PC-9 (cell line): Measurements from ENCODE around the gene STX17. TPM values are rescaled to one million over a fixed set of nuclear protein-coding genes. Genes with fewer than 3 reads are reported as not detected.

ENCODE experiments used
- BruUV-seq: library from RNA; stranded (reverse); fragments of 400-500 nt; replicated peaks from 2 replicates; lab custom pipeline; 2021; lab: Mats Ljungman, UMichigan
- CTCF ChIA-PET: fragments of 300-600 bp; sonication (Branson Sonifier 250); formaldehyde crosslinking; loops from one replicate; lab custom pipeline; 2022; ENCODE audit warnings: antibody characterized with exemption; lab: Charles Lee
- POLR2A ChIA-PET: fragments of 300-600 bp; sonication (Branson Sonifier 250); formaldehyde crosslinking; loops from one replicate; lab custom pipeline; 2022; ENCODE audit warnings: antibody characterized with exemption; ENCODE audit not compliant: unreplicated experiment; lab: Charles Lee
- DNase-seq, 2 experiments: peaks; one replicate each; pipeline versions ENCODE4 v3.0.0 to v3.0.0-alpha.2; 2015 to 2022; ENCODE audit warnings: mixed read lengths in 1 of 2
- H2AFZ ChIP-seq: fragments of 200-600 bp; sonication (generic); 2 replicates; pipeline ENCODE4 v1.8.1; 2017; ENCODE audit warnings: antibody characterized with exemption
- H3F3A ChIP-seq: fragments of 200-600 bp; sonication (generic); 2 replicates; pipeline ENCODE4 v1.8.1; 2017; ENCODE audit warnings: antibody characterized with exemption, mild to moderate bottlenecking, low read depth; ENCODE audit not compliant: insufficient read depth
- H3K27ac ChIP-seq: fragments of 200-600 bp; sonication (generic); 2 replicates; pipeline ENCODE4 v1.6.1; 2016; ENCODE audit warnings: mixed run types
- H3K27me3 ChIP-seq: fragments of 200-600 bp; sonication (generic); 2 replicates; pipeline ENCODE4 v1.6.1; 2016; ENCODE audit warnings: low read depth, mixed run types; ENCODE audit not compliant: insufficient read depth
- H3K36me3 ChIP-seq: fragments of 200-600 bp; sonication (generic); 2 replicates; pipeline ENCODE4 v1.6.1; 2016; ENCODE audit warnings: low read depth, mixed run types
- H3K4me1 ChIP-seq: fragments of 200-600 bp; sonication (generic); replicated peaks from 2 replicates; pipeline ENCODE4 v1.6.1; 2016; ENCODE audit warnings: mixed run types; ENCODE audit not compliant: insufficient read depth
- H3K4me2 ChIP-seq: fragments of 200-600 bp; sonication (generic); 2 replicates; pipeline ENCODE4 v1.6.1; 2017; ENCODE audit warnings: mixed run types
- H3K4me3 ChIP-seq: fragments of 200-600 bp; sonication (generic); 2 replicates; pipeline ENCODE4 v1.6.1; 2016; ENCODE audit warnings: mixed run types
- H3K79me2 ChIP-seq: fragments of 200-600 bp; sonication (generic); 2 replicates; pipeline ENCODE4 v1.6.1; 2017; ENCODE audit warnings: low read depth, mixed run types
- H3K9me2 ChIP-seq: fragments of 200-600 bp; sonication (generic); 2 replicates; pipeline ENCODE4 v1.8.1; 2017; ENCODE audit warnings: mild to moderate bottlenecking; ENCODE audit not compliant: insufficient read depth
- H3K9me3 ChIP-seq: fragments of 200-600 bp; sonication (generic); 2 replicates; pipeline ENCODE4 v1.8.1; 2016; ENCODE audit warnings: low read depth; ENCODE audit not compliant: insufficient read depth
- H4K20me1 ChIP-seq: fragments of 200-600 bp; sonication (generic); 2 replicates; pipeline ENCODE4 v1.8.1; 2017; ENCODE audit not compliant: insufficient read depth
- CTCF ChIP-seq: fragments of 200-600 bp; sonication (generic); conservative IDR thresholded peaks from 2 replicates; pipeline ENCODE4 v1.6.1; 2017; ENCODE audit warnings: mixed run types, antibody characterized with exemption, mild to moderate bottlenecking, moderate library complexity
- EZH2 ChIP-seq: fragments of 200-600 bp; sonication (generic); IDR thresholded peaks from 2 replicates; pipeline ENCODE4 v1.8.0; 2017; ENCODE audit warnings: antibody characterized with exemption, low read depth
- intact Hi-C: fragments of 100-400 bp; cut with micrococcal nuclease; formaldehyde crosslinking; loops from one replicate; pipeline ENCODE4 v1.10.0; 2022; ENCODE audit not compliant: unreplicated experiment
- total RNA-seq: library from RNA; stranded (reverse); gene quantifications from 2 replicates; pipeline ENCODE4 v1.2.3, GENCODE V29; 2021

Gene STX17
- total RNA-seq, 1 experiment from 2014 or later = 46.3 TPM

GRCh38 chr9:100014846-100015245 is 108.4 kb downstream of the STX17 start:
- no peak for TF ChIP-seq CTCF
- TF ChIP-seq EZH2 = no peak
- H3K4me3 ChIP-seq = no peak overlapping the region
- BruUV-seq = no TSS peak
- H2AFZ ChIP-seq = no peak overlapping the region
- H3K27ac ChIP-seq = no peak overlapping the region
- intact Hi-C loops = loop anchor here (5.0 kb wide), 1 partner anchor 208 kb away; no protein-coding TSS in a partner anchor
- H3K27me3 ChIP-seq = no peaks in the 10 kb centered on the region
- peaks cover 32% of the 10 kb centered on the region for H3K36me3 ChIP-seq
- H3F3A ChIP-seq = no peaks in the 10 kb centered on the region
- no peaks in the 10 kb centered on the region for H3K9me2 ChIP-seq
- no peak overlapping the region for H3K4me2 ChIP-seq
- no peaks in the 10 kb centered on the region for H4K20me1 ChIP-seq
- H3K79me2 ChIP-seq = no peaks in the 10 kb centered on the region
- no peak for DNase-seq
- H3K9me3 ChIP-seq = peaks cover 10% of the 10 kb centered on the region
- H3K4me1 ChIP-seq = no peaks in the 10 kb centered on the region
- POLR2A ChIA-PET = no interaction called here
- CTCF ChIA-PET = interaction anchor here (0.6 kb wide), 2 partner anchors 190 to 319 kb away, joined by 3 to 5 read pairs; no protein-coding TSS in a partner anchor

- no peaks in the 10 kb centered on the region; the same call in 1 of the 2 replicates for H3F3A ChIP-seq
- no peak for DNase-seq
- peaks cover 20% of the 10 kb centered on the region for H3K36me3 ChIP-seq
- no peak overlapping the region for H3K4me3 ChIP-seq
- no peaks in the 10 kb centered on the region for H3K27me3 ChIP-seq
- intact Hi-C loops = no loop called here
- POLR2A ChIA-PET = no interaction called here
- no peaks in the 10 kb centered on the region; the same call in 1 of the 2 replicates for H4K20me1 ChIP-seq
- H3K79me2 ChIP-seq = no peaks in the 10 kb centered on the region; the same call in 1 of the 2 replicates
- no peaks in the 10 kb centered on the region for H3K4me1 ChIP-seq
- H3K27ac ChIP-seq = no peak overlapping the region
- no peaks in the 10 kb centered on the region for H3K9me3 ChIP-seq
- no peak overlapping the region for H2AFZ ChIP-seq
- H3K9me2 ChIP-seq = no peaks in the 10 kb centered on the region
- no peak overlapping the region for H3K4me2 ChIP-seq
- TF ChIP-seq EZH2 = no peak
- TF ChIP-seq CTCF = no peak
- BruUV-seq = no TSS peak
- CTCF ChIA-PET = no interaction called here
These were observed 113.1 kb downstream of the STX17 start for GRCh38 chr9:100019541-100019940.

Other genes with a start within 250 kb of the STX17 start
- not detected in 2 replicates for gene NR4A3, start 84.8 kb upstream of the STX17 start, total RNA-seq
- 15.9 and 19.5 TPM in 2 replicates for gene ERP44, start 192.3 kb downstream of the STX17 start, total RNA-seq
- 20.1 and 24.0 TPM in 2 replicates for gene INVS, start 192.6 kb downstream of the STX17 start, total RNA-seq